Measurements from ENCODE around the gene ADSL.

DNA sequence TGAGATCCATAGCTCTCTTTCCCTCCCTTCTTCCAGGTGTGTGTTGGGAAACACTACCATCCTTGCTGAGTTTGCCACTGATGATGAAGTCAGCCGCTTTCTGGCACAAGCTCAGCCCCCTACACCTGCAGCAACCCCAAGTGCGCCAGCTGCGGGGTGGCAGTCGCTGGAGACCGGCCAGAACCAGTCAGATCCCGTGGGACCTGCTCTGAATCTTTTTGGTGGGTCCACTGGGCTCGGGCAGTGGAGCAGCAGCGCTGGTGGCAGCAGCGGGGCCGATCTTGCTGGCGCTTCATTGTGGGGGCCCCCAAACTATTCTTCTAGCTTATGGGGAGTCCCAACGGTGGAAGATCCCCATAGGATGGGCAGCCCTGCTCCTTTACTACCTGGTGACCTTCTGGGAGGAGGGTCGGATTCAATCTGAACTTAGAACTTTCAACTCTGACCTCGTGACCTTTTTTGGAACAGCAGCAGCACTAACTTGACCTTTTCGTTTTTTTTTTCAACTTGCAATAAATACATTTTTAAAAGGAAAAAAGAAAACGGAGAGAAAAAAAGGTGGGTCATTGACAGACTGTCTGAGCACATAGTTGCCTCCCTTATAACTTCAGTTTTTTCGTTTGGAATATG lies 23.4 kb upstream of the ADSL start:
- no peak for TF ChIP-seq POLR2AphosphoS5 (IDR thresholded peaks at IDR 0.05)
- TF ChIP-seq, protein P1, sequence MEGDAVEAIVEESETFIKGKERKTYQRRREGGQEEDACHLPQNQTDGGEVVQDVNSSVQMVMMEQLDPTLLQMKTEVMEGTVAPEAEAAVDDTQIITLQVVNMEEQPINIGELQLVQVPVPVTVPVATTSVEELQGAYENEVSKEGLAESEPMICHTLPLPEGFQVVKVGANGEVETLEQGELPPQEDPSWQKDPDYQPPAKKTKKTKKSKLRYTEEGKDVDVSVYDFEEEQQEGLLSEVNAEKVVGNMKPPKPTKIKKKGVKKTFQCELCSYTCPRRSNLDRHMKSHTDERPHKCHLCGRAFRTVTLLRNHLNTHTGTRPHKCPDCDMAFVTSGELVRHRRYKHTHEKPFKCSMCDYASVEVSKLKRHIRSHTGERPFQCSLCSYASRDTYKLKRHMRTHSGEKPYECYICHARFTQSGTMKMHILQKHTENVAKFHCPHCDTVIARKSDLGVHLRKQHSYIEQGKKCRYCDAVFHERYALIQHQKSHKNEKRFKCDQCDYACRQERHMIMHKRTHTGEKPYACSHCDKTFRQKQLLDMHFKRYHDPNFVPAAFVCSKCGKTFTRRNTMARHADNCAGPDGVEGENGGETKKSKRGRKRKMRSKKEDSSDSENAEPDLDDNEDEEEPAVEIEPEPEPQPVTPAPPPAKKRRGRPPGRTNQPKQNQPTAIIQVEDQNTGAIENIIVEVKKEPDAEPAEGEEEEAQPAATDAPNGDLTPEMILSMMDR (IDR thresholded peaks at IDR 0.05), result no peak
